ENCODE data around the gene ADARB2. TPM values are rescaled to one million over a fixed set of nuclear protein-coding genes. Genes with fewer than 3 reads are reported as not detected.

Gene ADARB2
- total and polyA plus RNA-seq, 10 of the 15 experiments (the other 5 are each of a cell fraction or from before 2014, with no cell fraction given), result 0.02 to 4.1 (median 0.76) TPM

DNA sequence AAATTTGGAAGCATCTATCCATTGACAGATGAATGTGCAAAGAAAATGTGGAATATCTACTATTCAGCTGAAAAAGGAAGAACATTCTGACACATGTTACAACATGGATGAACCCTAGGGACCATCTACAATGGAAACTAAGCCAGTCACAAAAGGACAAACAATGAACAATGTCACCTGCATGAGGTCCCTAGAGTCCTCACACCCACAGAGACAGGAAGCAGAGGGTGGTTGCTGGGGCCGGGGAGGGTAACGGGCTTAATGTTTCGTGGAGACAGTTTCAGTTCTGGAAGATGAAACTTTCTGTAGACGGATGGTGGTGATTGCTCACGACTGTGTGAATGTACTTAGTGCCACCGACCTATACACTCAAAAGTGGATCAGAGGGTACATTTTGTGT, 282.9 kb downstream of the ADARB2 start (continued):
- TF ChIP-seq NFIC (IDR thresholded peaks at IDR 0.05; ENCODE audit: low read depth, low read length) (peak; percentile 44; the same call in 1 of the 2 replicates), CHD2 (IDR thresholded peaks at IDR 0.05; ENCODE audit: borderline replicate concordance, low read depth, low read length) (0 out of 2 replicates have a peak, but pooled peaks have one; percentile 27), MXI1 (IDR thresholded peaks at IDR 0.05; ENCODE audit: low read depth, low read length) (no peak), BACH1 (IDR thresholded peaks at IDR 0.05; ENCODE audit: borderline replicate concordance) (peak; percentile 49; the same call in 1 of the 2 replicates), CHD4 (IDR thresholded peaks at IDR 0.05) (no peak), NFXL1 (IDR thresholded peaks at IDR 0.05; ENCODE audit: borderline replicate concordance) (no peak), EP300 (IDR thresholded peaks at IDR 0.05; ENCODE audit: borderline replicate concordance in 1 of 2, control insufficient read depth in 1 of 2, low read depth in 2 of 2, low read length in 2 of 2) (peak; percentile 66 to 74), TCF12 (IDR thresholded peaks at IDR 0.05; ENCODE audit: low read depth, low read length) (peak; percentile 72), DPF2 (IDR thresholded peaks at IDR 0.05) (peak; percentile 66; the same call in 1 of the 2 replicates), CREM (IDR thresholded peaks at IDR 0.05; ENCODE audit: low read depth) (peak; percentile 21; the same call in 1 of the 2 replicates), RBBP5 (conservative IDR thresholded peaks at IDR 0.05) (no peak), EGR1 (IDR thresholded peaks at IDR 0.05; ENCODE audit: borderline replicate concordance in 1 of 2, low read depth in 2 of 2, low read length in 2 of 2) (peak in 1 of 2 experiments; percentile 29; a peak in 1 of 3 replicates), ASH2L (IDR thresholded peaks at IDR 0.05; ENCODE audit: borderline replicate concordance, low read depth) (no peak), SIX5 (IDR thresholded peaks at IDR 0.05; ENCODE audit: low read depth, low read length, severe bottlenecking) (no peak), ZNF217 (IDR thresholded peaks at IDR 0.05) (no peak), NRF1 (conservative IDR thresholded peaks at IDR 0.05; ENCODE audit: low read depth, low read length) (no peak), TCF7 (IDR thresholded peaks at IDR 0.05; ENCODE audit: borderline replicate concordance) (no peak)
- TF ChIP-seq, protein P1, sequence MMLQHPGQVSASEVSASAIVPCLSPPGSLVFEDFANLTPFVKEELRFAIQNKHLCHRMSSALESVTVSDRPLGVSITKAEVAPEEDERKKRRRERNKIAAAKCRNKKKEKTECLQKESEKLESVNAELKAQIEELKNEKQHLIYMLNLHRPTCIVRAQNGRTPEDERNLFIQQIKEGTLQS (IDR thresholded peaks at IDR 0.05; ENCODE audit: borderline replicate concordance, extremely low read depth, low read depth, low read length), result no peak
- TF ChIP-seq, protein P2, sequence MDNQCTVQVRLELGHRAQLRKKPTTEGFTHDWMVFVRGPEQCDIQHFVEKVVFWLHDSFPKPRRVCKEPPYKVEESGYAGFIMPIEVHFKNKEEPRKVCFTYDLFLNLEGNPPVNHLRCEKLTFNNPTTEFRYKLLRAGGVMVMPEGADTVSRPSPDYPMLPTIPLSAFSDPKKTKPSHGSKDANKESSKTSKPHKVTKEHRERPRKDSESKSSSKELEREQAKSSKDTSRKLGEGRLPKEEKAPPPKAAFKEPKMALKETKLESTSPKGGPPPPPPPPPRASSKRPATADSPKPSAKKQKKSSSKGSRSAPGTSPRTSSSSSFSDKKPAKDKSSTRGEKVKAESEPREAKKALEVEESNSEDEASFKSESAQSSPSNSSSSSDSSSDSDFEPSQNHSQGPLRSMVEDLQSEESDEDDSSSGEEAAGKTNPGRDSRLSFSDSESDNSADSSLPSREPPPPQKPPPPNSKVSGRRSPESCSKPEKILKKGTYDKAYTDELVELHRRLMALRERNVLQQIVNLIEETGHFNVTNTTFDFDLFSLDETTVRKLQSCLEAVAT (IDR thresholded peaks at IDR 0.05), result no peak

All from GM12878 (cell line).